Measurements from ENCODE around the gene CASZ1.

- TF ChIP-seq CTCF (IDR thresholded peaks at IDR 0.05) (no peak), POLR2A (IDR thresholded peaks at IDR 0.05; ENCODE audit: low read depth) (no peak), EP300 (IDR thresholded peaks at IDR 0.05) (no peak)
These were observed 58.1 kb downstream of the CASZ1 start for GRCh38 chr1:10738061-10739058.
